ENCODE measurements around the gene TXNIP.
A peak's percentile ranks its signal among the peaks of the same experiment; 100 is the strongest.

The TXNIP gene

GRCh38 chr1:146010126-146010738, 13.9 kb upstream of the TXNIP start:
- no peak for DNase-seq

GRCh38 chr1:146007489-146008133, 11.2 kb upstream of the TXNIP start:
- DNase-seq, result no peak

- DNase-seq, result no peak
These were observed 5.3 kb upstream of the TXNIP start for GRCh38 chr1:146001709-146002108.

GRCh38 chr1:145999321-146000024, 3.1 kb upstream of the TXNIP start:
- no peak for DNase-seq

- no peak for DNase-seq
These were observed 1.3 kb upstream of the TXNIP start for GRCh38 chr1:145997718-145998023.

GRCh38 chr1:145997016-145997717, 788 bp upstream of the TXNIP start:
- peak; percentile 68 to 73 for DNase-seq

- peak in 1 of 2 experiments; percentile 46 for DNase-seq
These were observed 381 bp downstream of the TXNIP start for GRCh38 chr1:145995964-145996432.

- DNase-seq, result peak in 1 of 2 experiments; percentile 16
These were observed 1.1 kb downstream of the TXNIP start for GRCh38 chr1:145995148-145995881.

GRCh38 chr1:145994391-145995120, 1.8 kb downstream of the TXNIP start:
- peak; percentile 63 to 67 for DNase-seq

- DNase-seq, result peak in 1 of 2 experiments; percentile 15
These were observed 2.6 kb downstream of the TXNIP start for GRCh38 chr1:145993618-145994390.

- no peak for DNase-seq
These were observed 3.3 kb downstream of the TXNIP start for GRCh38 chr1:145992958-145993617.

- DNase-seq, result peak in 1 of 2 experiments; percentile 25
These were observed 3.9 kb downstream of the TXNIP start for GRCh38 chr1:145992502-145992936.

GRCh38 chr1:145991735-145992412, 4.5 kb downstream of the TXNIP start:
- DNase-seq, result peak in 1 of 2 experiments; percentile 16

- peak in 1 of 2 experiments; percentile 25 for DNase-seq
These were observed 6.0 kb downstream of the TXNIP start for GRCh38 chr1:145990249-145990855.

- no peak for DNase-seq
These were observed 7.6 kb downstream of the TXNIP start for GRCh38 chr1:145988773-145989172.

GRCh38 chr1:145987926-145988325, 8.5 kb downstream of the TXNIP start:
- no peak for DNase-seq

- no peak for DNase-seq
These were observed 9.8 kb downstream of the TXNIP start for GRCh38 chr1:145986551-145986950.

- no peak for DNase-seq
These were observed 10.6 kb downstream of the TXNIP start for GRCh38 chr1:145985502-145986439.
